NCI-H128 (cell line): ENCODE measurements around the gene OR2L13.
"Not testable (repeated sequence)": the region's sequence is repeated elsewhere in the genome, so short reads cannot be mapped to it uniquely, and the experiment has no call there.

Source experiments
- DNase-seq: peaks from one replicate; lab custom pipeline; 2025; ENCODE audit not compliant: unreplicated experiment; lab: John Stamatoyannopoulos, UW

The OR2L13 gene

GRCh38 chr1:248094884-248095283 lies at the start of gene OR2L13:
OR2L13 (plus strand) TSS chr1:248095184; CDS start chr1:248099376, 4,192 bp downstream.
- DNase-seq, result no peak

GRCh38 chr1:248045209-248045608 lies 49.8 kb upstream of the OR2L13 start:
- DNase-seq, result no peak

- DNase-seq, result no peak
Measured at GRCh38 chr1:248046536-248046935, 48.4 kb upstream of the OR2L13 start, which contains the start of gene OR2L3. OR2L3 (plus strand) TSS chr1:248046836; CDS start chr1:248060682, 13,846 bp downstream.

GRCh38 chr1:248047008-248047407 lies 48.0 kb upstream of the OR2L13 start:
- no peak for DNase-seq

GRCh38 chr1:248054671-248055070 lies 40.3 kb upstream of the OR2L13 start:
- no peak for DNase-seq

GRCh38 chr1:248055261-248055660 lies 39.7 kb upstream of the OR2L13 start:
- no peak for DNase-seq

GRCh38 chr1:248065071-248065470 lies 29.9 kb upstream of the OR2L13 start:
- DNase-seq, result no peak

- DNase-seq, result no peak
Measured at GRCh38 chr1:248065604-248066003, 29.4 kb upstream of the OR2L13 start.

- not testable (repeated sequence) for DNase-seq
Measured at GRCh38 chr1:248083864-248084263, 11.1 kb upstream of the OR2L13 start.

- DNase-seq, result no peak
Measured at GRCh38 chr1:248098529-248098928, 3.5 kb downstream of the OR2L13 start.

GRCh38 chr1:248102847-248103246 lies 7.9 kb downstream of the OR2L13 start:
- DNase-seq, result no peak

GRCh38 chr1:248111157-248111556 lies 16.2 kb downstream of the OR2L13 start:
- DNase-seq, result no peak

GRCh38 chr1:248114890-248115289 lies 19.9 kb downstream of the OR2L13 start:
- no peak for DNase-seq

GRCh38 chr1:248127653-248128052 lies 32.7 kb downstream of the OR2L13 start:
- no peak for DNase-seq

GRCh38 chr1:248136811-248137210 lies 41.8 kb downstream of the OR2L13 start:
- no peak for DNase-seq

GRCh38 chr1:248140846-248141245 lies 45.9 kb downstream of the OR2L13 start:
- DNase-seq, result no peak

GRCh38 chr1:248143311-248143710 lies 48.3 kb downstream of the OR2L13 start:
- DNase-seq, result no peak

GRCh38 chr1:248144513-248145198 lies 49.7 kb downstream of the OR2L13 start, which contains the start of gene OR2M5:
OR2M5 (plus strand) TSS chr1:248145148; CDS start chr1:248145148, 0 bp downstream.
- no peak for DNase-seq
